Smooth muscle cell (in vitro differentiated cells): Measurements from ENCODE around the gene NIPBL. TPM values are rescaled to one million over a fixed set of nuclear protein-coding genes. Genes with fewer than 3 reads are reported as not detected.
A peak's percentile ranks its signal among the peaks of the same experiment; 100 is the strongest.

Experiments used
- DNase-seq: peaks from one replicate; lab custom pipeline; 2025; ENCODE audit not compliant: unreplicated experiment; lab: John Stamatoyannopoulos, UW
- H2AFZ ChIP-seq: fragments of 200-600 bp; sonication (generic); 2 replicates; pipeline ENCODE4 v1.6.0; 2016; ENCODE audit warnings: antibody characterized with exemption, low read depth, mild to moderate bottlenecking
- H3F3A ChIP-seq: fragments of 200-600 bp; sonication (generic); 2 replicates; pipeline ENCODE4 v1.6.0; 2017; ENCODE audit warnings: antibody characterized with exemption, low read depth
- H3K27ac ChIP-seq: fragments of 200-600 bp; sonication (generic); 2 replicates; pipeline ENCODE4 v1.5.1; 2016; ENCODE audit warnings: low read depth, mild to moderate bottlenecking
- H3K27me3 ChIP-seq: fragments of 200-600 bp; sonication (generic); 2 replicates; pipeline ENCODE4 v1.6.1; 2016; ENCODE audit warnings: low read depth, mild to moderate bottlenecking
- H3K36me3 ChIP-seq: fragments of 200-600 bp; sonication (generic); 2 replicates; pipeline ENCODE4 v1.5.1; 2016; ENCODE audit warnings: low read depth
- H3K4me1 ChIP-seq: fragments of 200-600 bp; sonication (generic); 2 replicates; pipeline ENCODE4 v1.5.1; 2016; ENCODE audit warnings: low read depth
- H3K4me2 ChIP-seq: fragments of 200-600 bp; sonication (generic); 2 replicates; pipeline ENCODE4 v1.6.0; 2016; ENCODE audit warnings: mild to moderate bottlenecking
- H3K4me3 ChIP-seq: fragments of 200-600 bp; sonication (generic); 2 replicates; pipeline ENCODE4 v1.5.1; 2016; ENCODE audit warnings: mild to moderate bottlenecking
- H3K79me2 ChIP-seq: fragments of 200-600 bp; sonication (generic); 2 replicates; pipeline ENCODE4 v1.6.0; 2016; ENCODE audit warnings: low read depth, mild to moderate bottlenecking
- H3K9ac ChIP-seq: fragments of 200-600 bp; sonication (generic); 2 replicates; pipeline ENCODE4 v1.6.0; 2016; ENCODE audit warnings: low read depth
- H3K9me3 ChIP-seq: fragments of 200-600 bp; sonication (generic); replicated peaks from 2 replicates; pipeline ENCODE4 v1.5.1; 2016; ENCODE audit warnings: low read depth
- H4K20me1 ChIP-seq: fragments of 200-600 bp; sonication (generic); 2 replicates; pipeline ENCODE4 v1.6.0; 2016; ENCODE audit warnings: low read depth
- WGBS: methylation state at CpG from one replicate; pipeline ENCODE4 v1.1.7; 2016; ENCODE audit warnings: low lambda C conversion rate; 5-methylcytosine and 5-hydroxymethylcytosine counted together
- polyA plus RNA-seq: library from polyadenylated mRNA; unstranded; fragments of >200 nt; fragmentation: Nextera tagmentation; extraction: Ambion mirVana; gene quantifications from 2 replicates; pipeline ENCODE4 v1.2.1, GENCODE V29; 2016
- total RNA-seq: library from RNA; depleted of rRNA; stranded (reverse); fragments of >200 nt; gene quantifications from 2 replicates; pipeline ENCODE4 v1.2.3, GENCODE V29; 2014
- TF ChIP-seq, protein P1 (sequence below): fragments of 200-600 bp; sonication (generic); IDR thresholded peaks from 2 replicates; pipeline ENCODE4 v1.5.1; 2017; ENCODE audit warnings: borderline replicate concordance, mild to moderate bottlenecking, antibody characterized with exemption; ENCODE audit not compliant: insufficient read depth, poor library complexity, severe bottlenecking

The NIPBL gene
- total and polyA plus RNA-seq, 2 experiments from 2014 or later: 14.7 to 46.3 TPM

DNA sequence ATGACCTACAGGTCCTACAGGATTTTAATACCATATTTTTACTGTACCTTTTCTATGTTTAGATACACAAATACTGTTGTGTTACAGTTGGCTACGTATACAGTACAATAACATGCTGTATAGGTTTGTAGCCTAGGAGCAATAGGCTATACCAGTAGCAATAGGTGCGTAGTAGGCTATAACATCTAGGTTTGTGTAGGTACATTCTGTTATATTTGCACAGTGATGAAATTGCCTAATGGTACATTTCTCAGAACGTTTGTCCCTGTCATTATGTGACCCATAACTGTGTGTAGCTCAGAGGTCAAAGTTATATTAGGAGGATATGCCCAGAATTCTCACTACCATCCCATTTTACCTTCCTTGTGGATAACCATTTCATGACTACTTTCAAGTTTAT lies 59.7 kb downstream of the NIPBL start:
- Histone ChIP-seq H3K27me3 (no peaks in the 10 kb centered on the region), H2AFZ (no peak overlapping the region), H3K9me3 (no peaks in the 10 kb centered on the region), H3K4me1 (no peaks in the 10 kb centered on the region), H4K20me1 (peaks cover 100% of the 10 kb centered on the region), H3K36me3 (no peaks in the 10 kb centered on the region), H3K4me3 (no peak overlapping the region), H3K4me2 (no peak overlapping the region), H3K9ac (no peak overlapping the region), H3K79me2 (peaks cover 98% of the 10 kb centered on the region), H3K27ac (no peak overlapping the region), H3F3A (no peaks in the 10 kb centered on the region)
- TF ChIP-seq, protein P1, sequence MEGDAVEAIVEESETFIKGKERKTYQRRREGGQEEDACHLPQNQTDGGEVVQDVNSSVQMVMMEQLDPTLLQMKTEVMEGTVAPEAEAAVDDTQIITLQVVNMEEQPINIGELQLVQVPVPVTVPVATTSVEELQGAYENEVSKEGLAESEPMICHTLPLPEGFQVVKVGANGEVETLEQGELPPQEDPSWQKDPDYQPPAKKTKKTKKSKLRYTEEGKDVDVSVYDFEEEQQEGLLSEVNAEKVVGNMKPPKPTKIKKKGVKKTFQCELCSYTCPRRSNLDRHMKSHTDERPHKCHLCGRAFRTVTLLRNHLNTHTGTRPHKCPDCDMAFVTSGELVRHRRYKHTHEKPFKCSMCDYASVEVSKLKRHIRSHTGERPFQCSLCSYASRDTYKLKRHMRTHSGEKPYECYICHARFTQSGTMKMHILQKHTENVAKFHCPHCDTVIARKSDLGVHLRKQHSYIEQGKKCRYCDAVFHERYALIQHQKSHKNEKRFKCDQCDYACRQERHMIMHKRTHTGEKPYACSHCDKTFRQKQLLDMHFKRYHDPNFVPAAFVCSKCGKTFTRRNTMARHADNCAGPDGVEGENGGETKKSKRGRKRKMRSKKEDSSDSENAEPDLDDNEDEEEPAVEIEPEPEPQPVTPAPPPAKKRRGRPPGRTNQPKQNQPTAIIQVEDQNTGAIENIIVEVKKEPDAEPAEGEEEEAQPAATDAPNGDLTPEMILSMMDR: no peak
- WGBS: 91% methylated on average over 3 of the region's 3 CpGs
- no peak for DNase-seq

DNA sequence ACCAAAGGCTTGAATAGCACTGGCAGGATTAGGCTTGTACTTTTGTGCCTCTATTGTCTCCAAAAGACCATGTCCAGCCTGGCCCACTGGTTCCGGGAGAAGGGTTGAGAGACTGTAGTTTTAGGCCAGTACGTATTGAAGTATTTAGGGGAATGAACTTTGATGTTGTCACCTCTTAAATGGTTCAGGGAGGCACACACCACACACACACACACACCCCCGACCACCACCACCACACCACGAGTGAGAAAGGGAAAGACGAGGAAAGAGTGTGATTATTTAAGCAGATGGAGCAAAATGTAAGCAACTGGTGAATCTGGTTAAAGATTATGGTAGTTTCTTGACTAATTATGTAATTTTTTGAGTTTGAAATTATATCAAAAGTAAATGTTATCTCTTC lies 61.6 kb downstream of the NIPBL start:
- 96% methylated on average over 5 of the region's 5 CpGs for WGBS
- H3K27ac ChIP-seq: no peak overlapping the region

DNA sequence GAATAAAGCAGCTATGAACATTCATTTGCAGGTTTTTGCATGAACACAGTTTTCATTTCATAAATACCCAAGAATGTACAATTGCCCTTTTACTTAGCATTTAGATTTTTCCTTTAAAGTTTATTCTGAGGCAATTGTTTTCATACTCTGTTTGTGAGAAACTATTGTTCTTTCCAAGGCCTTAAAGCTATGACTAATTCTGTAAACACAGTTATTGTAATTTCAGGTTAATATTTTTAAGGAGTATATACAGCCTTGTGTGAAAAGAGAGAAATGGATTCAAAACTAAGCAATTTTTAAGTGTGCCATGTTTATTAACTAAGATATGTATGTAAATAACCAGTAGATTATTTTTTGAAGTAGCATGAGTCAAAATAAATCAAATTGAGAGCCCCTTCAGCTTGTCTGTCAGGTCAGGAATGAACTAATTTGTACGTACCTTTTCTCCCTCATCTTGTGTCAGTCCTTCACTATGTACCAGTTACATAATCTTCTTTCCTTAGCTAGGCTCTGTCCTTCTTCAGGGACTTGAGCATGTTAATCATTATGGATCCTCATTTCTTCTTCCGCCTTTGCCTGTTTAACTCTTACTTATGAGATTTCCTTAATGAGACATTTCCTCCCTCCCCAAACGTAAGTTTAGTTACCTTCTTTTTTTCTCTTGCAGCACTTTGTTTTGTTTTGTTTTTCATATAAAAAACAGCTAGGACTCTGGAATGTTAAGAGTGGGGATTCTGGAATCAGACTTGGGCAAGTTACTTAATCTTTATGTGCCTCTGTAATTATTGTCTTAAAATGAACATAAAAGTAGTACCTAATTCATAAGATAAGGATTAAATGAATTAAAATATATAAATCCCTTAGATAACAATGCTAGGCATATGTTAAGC lies 63.6 kb downstream of the NIPBL start:
- Histone ChIP-seq H3F3A (no peaks in the 10 kb centered on the region), H3K36me3 (no peaks in the 10 kb centered on the region), H3K79me2 (peaks cover 98% of the 10 kb centered on the region), H3K9me3 (no peaks in the 10 kb centered on the region), H3K27ac (peak overlapping the region; percentile 10), H3K4me2 (no peak overlapping the region), H3K4me1 (no peaks in the 10 kb centered on the region), H4K20me1 (peaks cover 99% of the 10 kb centered on the region), H3K27me3 (no peaks in the 10 kb centered on the region), H3K9ac (no peak overlapping the region), H2AFZ (no peak overlapping the region), H3K4me3 (no peak overlapping the region)
- TF ChIP-seq, protein P1: no peak
- WGBS: 73% methylated on average over 3 of the region's 3 CpGs
- no peak for DNase-seq

More for the DNA sequence above, 61.6 kb downstream of the NIPBL start:
- no peaks in the 10 kb centered on the region for H3K27me3 ChIP-seq
- no peak overlapping the region for H3K4me2 ChIP-seq
- no peaks in the 10 kb centered on the region for H3K4me1 ChIP-seq
- H2AFZ ChIP-seq: no peak overlapping the region
- H3F3A ChIP-seq: no peaks in the 10 kb centered on the region
- no peaks in the 10 kb centered on the region for H3K36me3 ChIP-seq
- DNase-seq: no peak
- H3K9ac ChIP-seq: no peak overlapping the region
- no peak overlapping the region for H3K4me3 ChIP-seq
- TF ChIP-seq, protein P1: no peak
- H3K79me2 ChIP-seq: peaks cover 98% of the 10 kb centered on the region
- H4K20me1 ChIP-seq: peaks cover 99% of the 10 kb centered on the region
- no peaks in the 10 kb centered on the region for H3K9me3 ChIP-seq
